ENCODE results near the gene ARL2.

GRCh38 chr11:65040847-65041622 lies 27.1 kb downstream of the ARL2 start, which contains the start of gene SAC3D1:
- TF ChIP-seq POLR2A (IDR thresholded peaks at IDR 0.05) (no peak), CTCF (IDR thresholded peaks at IDR 0.05) (no peak)
